ENCODE results near the gene HAUS6.

- TF ChIP-seq CTCF (IDR thresholded peaks at IDR 0.05; ENCODE audit: insufficient read depth, low read depth, low read length) (no peak), EZH2 (IDR thresholded peaks at IDR 0.05; ENCODE audit: insufficient read depth, low read length) (no peak)
Measured at GRCh38 chr9:19146441-19147024, 43.8 kb upstream of the HAUS6 start.
